Esophagus (tissue), 2 donors: Measurements from ENCODE around the gene PAX7. TPM values are rescaled to one million over a fixed set of nuclear protein-coding genes. Genes with fewer than 3 reads are reported as not detected.
"Not testable (repeated sequence)": the region's sequence is repeated elsewhere in the genome, so short reads cannot be mapped to it uniquely, and the experiment has no call there.

ENCODE experiments used
- H3K27ac ChIP-seq, 2 donors: one replicate each; pipeline ENCODE4 v1.5.1; 2013; ENCODE audit warnings: low read depth in 2 of 2, mild to moderate bottlenecking in 2 of 2, inconsistent platforms in 1 of 2, low read length in 1 of 2, moderate library complexity in 1 of 2
- H3K27me3 ChIP-seq, 2 donors: one replicate each; pipeline ENCODE4 v1.6.1; 2013; ENCODE audit warnings: low read length in 2 of 2, control low read depth in 1 of 2, mild to moderate bottlenecking in 1 of 2; ENCODE audit not compliant: insufficient read depth in 2 of 2, control insufficient read depth in 1 of 2
- H3K36me3 ChIP-seq, 2 donors: one replicate each; pipeline ENCODE4 v1.6.1; 2013; ENCODE audit warnings: low read length in 1 of 2; ENCODE audit not compliant: control insufficient read depth in 2 of 2, insufficient read depth in 2 of 2
- H3K4me1 ChIP-seq, 2 donors: one replicate each; pipeline ENCODE4 v1.6.1; 2013; ENCODE audit warnings: low read length in 1 of 2; ENCODE audit not compliant: control insufficient read depth in 2 of 2, insufficient read depth in 2 of 2
- H3K4me3 ChIP-seq, 2 donors: one replicate each; pipeline ENCODE4 v1.5.1; 2013; ENCODE audit warnings: low read length in 2 of 2, mild to moderate bottlenecking in 2 of 2, low read depth in 1 of 2, moderate library complexity in 1 of 2
- H3K9me3 ChIP-seq, 2 donors: one replicate each; pipeline ENCODE4 v1.6.1; 2013; ENCODE audit warnings: mild to moderate bottlenecking in 2 of 2, low read depth in 1 of 2, low read length in 1 of 2, moderate library complexity in 1 of 2; ENCODE audit not compliant: control insufficient read depth in 2 of 2, insufficient read depth in 1 of 2
- WGBS, 2 donors: extraction: QIAGEN DNeasy Blood & Tissue Kit; methylation state at CpG; one replicate each; pipeline ENCODE4 v1.1.7; 2013; 5-methylcytosine and 5-hydroxymethylcytosine counted together
- polyA plus RNA-seq, 2 donors: library from polyadenylated mRNA; stranded (reverse); fragments of 200-250 nt; gene quantifications; one replicate each; pipeline ENCODE4 v1.2.3, GENCODE V29; 2013
- donor health status: healthy with polysubstance abuse.
- donor health status: Bipolar disorder and iron deficiency.

Gene PAX7
- polyA plus RNA-seq, 2 donors = not detected

- no peaks in the 10 kb centered on the region for H3K9me3 ChIP-seq
- H3K4me1 ChIP-seq = no peaks in the 10 kb centered on the region
- no peak overlapping the region for H3K27ac ChIP-seq
- WGBS, 2 donors = 65 to 73% methylated on average over 15 of the region's 15 CpGs
- H3K27me3 ChIP-seq = peaks cover 0 to 4% of the 10 kb centered on the region in 2 donors
- H3K36me3 ChIP-seq = no peaks in the 10 kb centered on the region
- no peak overlapping the region for H3K4me3 ChIP-seq
These were observed 109.3 kb downstream of the PAX7 start for GRCh38 chr1:18739897-18740296.

GRCh38 chr1:18740617-18741016 is 110.0 kb downstream of the PAX7 start:
- Histone ChIP-seq H3K4me3 (no peak overlapping the region), H3K4me1 (no peaks in the 10 kb centered on the region), H3K27me3 (peaks cover 0 to under 1% of the 10 kb centered on the region in 2 donors), H3K27ac (no peak overlapping the region), H3K9me3 (peaks cover 0 to 3% of the 10 kb centered on the region in 2 donors), H3K36me3 (no peaks in the 10 kb centered on the region)
- 74 to 92% methylated on average over 1 of the region's 1 CpG for WGBS, 2 donors

- no peak overlapping the region for H3K4me3 ChIP-seq
- no peaks in the 10 kb centered on the region for H3K4me1 ChIP-seq
- H3K27me3 ChIP-seq = no peaks in the 10 kb centered on the region
- no peak overlapping the region for H3K27ac ChIP-seq
- H3K36me3 ChIP-seq = no peaks in the 10 kb centered on the region
- H3K9me3 ChIP-seq = peaks cover 0 to 3% of the 10 kb centered on the region in 2 donors
- WGBS, 2 donors = 42 to 43% methylated on average over 7 of the region's 7 CpGs
These were observed 112.6 kb downstream of the PAX7 start for GRCh38 chr1:18743233-18743632.

GRCh38 chr1:18744381-18744780 is 113.7 kb downstream of the PAX7 start:
- H3K36me3 ChIP-seq, H3K4me3 ChIP-seq, H3K9me3 ChIP-seq, H3K4me1 ChIP-seq, H3K27ac ChIP-seq, H3K27me3 ChIP-seq: not testable (repeated sequence)
- 86 to 88% methylated on average over 1 of the region's 1 CpG for WGBS, 2 donors

- Histone ChIP-seq H3K27ac (no peak overlapping the region), H3K9me3 (peaks cover 3 to 7% of the 10 kb centered on the region in 2 donors), H3K4me1 (no peaks in the 10 kb centered on the region), H3K4me3 (no peak overlapping the region), H3K27me3 (peaks cover 0 to 2% of the 10 kb centered on the region in 2 donors), H3K36me3 (no peaks in the 10 kb centered on the region)
- WGBS, 2 donors = 70 to 79% methylated on average over 5 of the region's 5 CpGs
These were observed 116.3 kb downstream of the PAX7 start for GRCh38 chr1:18746981-18747380.

- Histone ChIP-seq H3K27me3 (peaks cover 0 to 2% of the 10 kb centered on the region in 2 donors), H3K9me3 (peaks cover 3 to 7% of the 10 kb centered on the region in 2 donors), H3K36me3 (no peaks in the 10 kb centered on the region), H3K4me3 (no peak overlapping the region), H3K27ac (no peak overlapping the region), H3K4me1 (no peaks in the 10 kb centered on the region)
- WGBS, 2 donors = 58 to 67% methylated on average over 5 of the region's 5 CpGs
These were observed 117.0 kb downstream of the PAX7 start for GRCh38 chr1:18747671-18748070.

- H3K36me3 ChIP-seq = no peaks in the 10 kb centered on the region
- H3K4me1 ChIP-seq = no peaks in the 10 kb centered on the region
- peaks cover 0 to 5% of the 10 kb centered on the region in 2 donors for H3K27me3 ChIP-seq
- peaks cover 3 to 7% of the 10 kb centered on the region in 2 donors for H3K9me3 ChIP-seq
- no peak overlapping the region for H3K4me3 ChIP-seq
- WGBS, 2 donors = 40 to 55% methylated on average over 10 of the region's 10 CpGs
- no peak overlapping the region for H3K27ac ChIP-seq
These were observed 117.8 kb downstream of the PAX7 start for GRCh38 chr1:18748435-18748834.

- Histone ChIP-seq H3K4me3 (no peak overlapping the region), H3K27me3 (peaks cover 0 to 5% of the 10 kb centered on the region in 2 donors), H3K36me3 (no peaks in the 10 kb centered on the region), H3K9me3 (peaks cover 6 to 7% of the 10 kb centered on the region in 2 donors), H3K4me1 (no peaks in the 10 kb centered on the region), H3K27ac (no peak overlapping the region)
These were observed 118.9 kb downstream of the PAX7 start for GRCh38 chr1:18749569-18749968.

- Histone ChIP-seq H3K9me3 (peaks cover 3 to 7% of the 10 kb centered on the region in 2 donors), H3K4me3 (no peak overlapping the region), H3K27me3 (peaks cover 0 to 7% of the 10 kb centered on the region in 2 donors), H3K27ac (no peak overlapping the region), H3K4me1 (no peaks in the 10 kb centered on the region), H3K36me3 (no peaks in the 10 kb centered on the region)
- WGBS, 2 donors = 78 to 89% methylated on average over 2 of the region's 2 CpGs
These were observed 120.0 kb downstream of the PAX7 start for GRCh38 chr1:18750600-18750999.

GRCh38 chr1:18751425-18751824 is 120.8 kb downstream of the PAX7 start:
- H3K27ac ChIP-seq = no peak overlapping the region

More at GRCh38 chr1:18751425-18751824, 120.8 kb downstream of the PAX7 start:
- Histone ChIP-seq H3K36me3 (no peaks in the 10 kb centered on the region), H3K9me3 (peaks cover 3 to 7% of the 10 kb centered on the region in 2 donors), H3K4me1 (no peaks in the 10 kb centered on the region), H3K27me3 (peaks cover 0 to 7% of the 10 kb centered on the region in 2 donors), H3K4me3 (no peak overlapping the region)
- WGBS, 2 donors = 36 to 43% methylated on average over 4 of the region's 4 CpGs
